Esophagus muscularis mucosa (tissue), 4 donors: ENCODE data around the gene POLE. TPM values are rescaled to one million over a fixed set of nuclear protein-coding genes. Genes with fewer than 3 reads are reported as not detected.

Experiments
- DNase-seq: peaks from one replicate; pipeline ENCODE4 v3.0.0-alpha.2; 2017; ENCODE audit errors: extremely low spot score
- H3K27ac ChIP-seq, 4 donors: fragments of 200-600 bp; sonication (generic); replicated peaks in 1 of 4; 1 replicate in 3 of 4; 2 replicates in 1 of 4; pipeline ENCODE4 v1.5.1; 2016 to 2019; ENCODE audit warnings: mild to moderate bottlenecking in 1 of 4
- H3K27me3 ChIP-seq, 4 donors: fragments of 200-600 bp; sonication (generic); one replicate each; pipeline versions ENCODE4 v1.5.1 to v1.6.0; 2016 to 2019
- H3K36me3 ChIP-seq, 4 donors: fragments of 200-600 bp; sonication (generic); one replicate each; pipeline ENCODE4 v1.5.1; 2016 to 2019
- H3K4me1 ChIP-seq, 4 donors: fragments of 200-600 bp; sonication (generic); one replicate each; pipeline ENCODE4 v1.5.1; 2016 to 2019
- H3K4me3 ChIP-seq, 4 donors: fragments of 200-600 bp; sonication (generic); 1 replicate in 2 of 4; 2 replicates in 2 of 4; pipeline ENCODE4 v1.5.1; 2016 to 2019; ENCODE audit warnings: mild to moderate bottlenecking in 4 of 4, moderate library complexity in 1 of 4
- H3K9me3 ChIP-seq, 4 donors: fragments of 200-600 bp; sonication (generic); 1 replicate in 3 of 4; 2 replicates in 1 of 4; pipeline ENCODE4 v1.5.1; 2016 to 2019
- CTCF ChIP-seq, 3 experiments: fragments of 200-600 bp in 2 of 3; fragments of 450-650 bp in 1 of 3; sonication (generic) in 2 of 3; IDR thresholded peaks; one replicate each; pipeline ENCODE4 v1.5.1; 2017 to 2019; ENCODE audit warnings: antibody characterized with exemption in 3 of 3, mild to moderate bottlenecking in 2 of 3, moderate library complexity in 1 of 3
- EP300 ChIP-seq: sonication (generic); formaldehyde crosslinking; IDR thresholded peaks from one replicate; pipeline ENCODE4 v1.6.1; 2017; ENCODE audit warnings: antibody characterized with exemption
- POLR2A ChIP-seq: fragments of 450-650 bp; IDR thresholded peaks from one replicate; pipeline ENCODE4 v1.6.1; 2017; ENCODE audit warnings: antibody characterized with exemption, moderate library complexity, mild to moderate bottlenecking, low read depth
- POLR2AphosphoS5 ChIP-seq, 2 donors: sonication (generic); formaldehyde crosslinking; IDR thresholded peaks; one replicate each; pipeline ENCODE4 v1.6.1; 2017; ENCODE audit warnings: antibody characterized with exemption in 2 of 2
- WGBS: methylation state at CpG from one replicate; pipeline ENCODE4 v1.1.5; 2018; 5-methylcytosine and 5-hydroxymethylcytosine counted together
- intact Hi-C: fragments of 100-400 bp; cut with DNase I; formaldehyde crosslinking; loops from one replicate; pipeline ENCODE4 v1.15.1; 2023
- total RNA-seq, 4 donors: library from RNA; depleted of rRNA; stranded (reverse); fragments of >200 nt; gene quantifications; one replicate each; pipeline versions ENCODE4 v1.1.0 to v1.2.1, GENCODE V29; 2016

Gene POLE
- total RNA-seq, 4 donors from 2014 or later: 17.2 to 32.4 (median 24.8) TPM

DNA sequence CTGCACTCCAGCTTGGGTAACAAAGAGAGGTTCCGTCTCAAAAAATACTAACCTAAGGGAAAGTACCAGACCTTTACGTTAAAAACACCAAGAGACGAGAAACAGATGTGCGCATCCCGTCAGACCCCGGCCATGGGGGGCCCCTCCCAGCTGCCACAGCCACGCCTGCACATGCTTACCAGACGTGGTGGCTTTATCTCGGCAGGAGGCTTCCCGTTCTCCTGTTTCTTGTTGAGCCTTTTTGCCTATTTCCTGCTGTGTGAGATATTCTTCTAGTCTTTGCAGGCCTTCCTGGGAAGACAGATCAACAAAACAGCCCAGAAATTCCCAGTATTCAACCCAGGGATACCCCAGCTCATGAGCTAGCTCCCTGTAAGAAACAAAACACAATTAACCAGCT, 47.1 kb upstream of the POLE start:
- H3K27me3 ChIP-seq: no peaks in the 10 kb centered on the region
- no peak overlapping the region for H3K4me3 ChIP-seq
- DNase-seq: no peak
- no peaks in the 10 kb centered on the region for H3K9me3 ChIP-seq
- WGBS: 78% methylated on average over 10 of the region's 10 CpGs
- H3K4me1 ChIP-seq: no peaks in the 10 kb centered on the region
- TF ChIP-seq POLR2AphosphoS5 (IDR thresholded peaks at IDR 0.05) (no peak), EP300 (no peak), POLR2A (no peak), CTCF (IDR thresholded peaks at IDR 0.05) (no peak)
- H3K36me3 ChIP-seq: peaks cover 82 to 99% (median 96%) of the 10 kb centered on the region in 4 donors
- H3K27ac ChIP-seq: no peak overlapping the region
- intact Hi-C loops: no loop called here

- no peak overlapping the region for H3K27ac ChIP-seq
- 91% methylated on average over 17 of the region's 17 CpGs for WGBS
- no peaks in the 10 kb centered on the region for H3K27me3 ChIP-seq
- H3K9me3 ChIP-seq: no peaks in the 10 kb centered on the region
- H3K4me1 ChIP-seq: no peaks in the 10 kb centered on the region
- H3K4me3 ChIP-seq: no peak overlapping the region
- no peak for DNase-seq
- peaks cover 84 to 99% (median 95%) of the 10 kb centered on the region in 4 donors for H3K36me3 ChIP-seq
- TF ChIP-seq POLR2A (no peak), EP300 (no peak), CTCF (IDR thresholded peaks at IDR 0.05) (no peak), POLR2AphosphoS5 (IDR thresholded peaks at IDR 0.05) (no peak)
- intact Hi-C loops: no loop called here
These were observed 44.4 kb upstream of the POLE start for GRCh38 chr12:132731574-132731973.

DNA sequence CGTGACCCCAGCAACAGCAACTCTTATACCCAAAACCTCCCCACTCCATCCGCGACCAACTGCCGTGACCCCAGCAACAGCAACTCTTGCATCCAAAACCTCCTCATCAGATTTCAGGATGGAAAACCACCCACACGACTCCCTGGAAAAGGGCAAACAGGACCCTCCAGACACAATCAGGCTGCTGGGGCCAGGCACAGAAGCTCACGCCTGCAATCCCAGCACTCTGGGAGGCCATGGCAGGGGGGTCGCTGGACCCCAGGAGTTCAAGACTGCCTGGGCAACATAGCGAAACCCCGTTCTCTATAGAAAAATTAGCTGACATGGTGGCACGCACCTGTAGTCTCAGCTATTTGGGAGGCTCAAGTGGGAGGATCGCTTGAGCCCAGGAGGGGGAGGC, 43.2 kb upstream of the POLE start:
- peaks cover 85 to 99% (median 95%) of the 10 kb centered on the region in 4 donors for H3K36me3 ChIP-seq

GRCh38 chr12:132729541-132730320, 42.6 kb upstream of the POLE start:
- H3K4me3 ChIP-seq: no peak overlapping the region
- no peaks in the 10 kb centered on the region for H3K27me3 ChIP-seq
- H3K36me3 ChIP-seq: peaks cover 85 to 99% (median 95%) of the 10 kb centered on the region in 4 donors
- WGBS: 87% methylated on average over 24 of the region's 24 CpGs
- intact Hi-C loops: no loop called here
- TF ChIP-seq CTCF (IDR thresholded peaks at IDR 0.05) (no peak), EP300 (no peak), POLR2A (no peak), POLR2AphosphoS5 (IDR thresholded peaks at IDR 0.05) (no peak)
- no peak overlapping the region for H3K27ac ChIP-seq
- no peaks in the 10 kb centered on the region for H3K4me1 ChIP-seq
- H3K9me3 ChIP-seq: no peaks in the 10 kb centered on the region
- no peak for DNase-seq

More for the DNA sequence above, 43.2 kb upstream of the POLE start:
- H3K27me3 ChIP-seq: no peaks in the 10 kb centered on the region
- 91% methylated on average over 6 of the region's 11 CpGs for WGBS
- no peak overlapping the region for H3K27ac ChIP-seq
- H3K4me3 ChIP-seq: no peak overlapping the region
- TF ChIP-seq CTCF (IDR thresholded peaks at IDR 0.05) (no peak), EP300 (no peak), POLR2AphosphoS5 (IDR thresholded peaks at IDR 0.05) (no peak), POLR2A (no peak)
- DNase-seq: no peak
- H3K9me3 ChIP-seq: no peaks in the 10 kb centered on the region
- no peaks in the 10 kb centered on the region for H3K4me1 ChIP-seq
- intact Hi-C loops: no loop called here
